ENCODE results near the gene PCSK4. TPM values are rescaled to one million over a fixed set of nuclear protein-coding genes. Genes with fewer than 3 reads are reported as not detected.
"Not testable (repeated sequence)": the region's sequence is repeated elsewhere in the genome, so short reads cannot be mapped to it uniquely, and the experiment has no call there.

Gene PCSK4
- total RNA-seq, 6 experiments from 2014 or later = 0.34 to 1.2 (median 0.98) TPM

DNA sequence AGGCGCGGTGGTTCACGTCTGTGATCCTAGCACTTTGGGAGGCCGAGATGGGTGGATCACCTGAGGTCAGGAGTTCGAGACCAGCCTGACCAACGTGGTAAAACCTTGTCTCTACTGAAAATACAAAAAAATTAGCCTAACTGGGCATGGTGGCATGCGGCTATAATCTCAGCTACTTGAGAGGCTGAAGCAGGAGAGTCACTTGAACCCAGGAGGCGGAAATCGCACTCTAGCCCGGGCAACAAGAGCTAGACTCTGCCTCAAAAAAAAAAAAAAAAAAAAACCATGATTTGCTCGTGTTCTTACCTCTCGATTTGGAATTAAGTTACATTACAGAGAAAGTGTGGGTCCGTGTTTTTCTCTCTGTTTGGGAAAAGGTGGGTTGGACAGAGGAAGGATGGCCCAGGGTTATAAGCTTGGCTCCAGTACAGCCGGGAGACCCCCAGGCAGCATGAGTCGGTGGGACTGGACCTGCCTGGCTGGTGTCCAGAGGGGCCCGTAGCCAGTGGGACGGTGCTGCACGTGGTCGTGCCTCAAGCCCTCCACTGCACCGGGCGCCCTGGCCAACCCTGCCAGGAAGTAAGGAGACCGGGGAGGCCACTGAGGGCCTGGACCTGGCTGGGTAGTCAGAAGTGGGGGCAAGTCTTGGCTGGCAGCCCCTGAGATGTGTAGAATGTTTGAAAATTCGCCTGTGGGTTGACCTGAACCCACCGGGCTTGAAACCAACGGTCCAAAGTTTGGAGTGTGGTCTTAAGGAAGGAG lies 48.3 kb downstream of the PCSK4 start:
- peak overlapping the region; percentile 18; the same call in 1 of the 2 replicates for H3K27ac Mint-ChIP-seq
- peaks cover 24% of the 10 kb centered on the region for H3K27me3 Mint-ChIP-seq (ENCODE audit: insufficient read depth)
- TF ChIP-seq, protein P1, sequence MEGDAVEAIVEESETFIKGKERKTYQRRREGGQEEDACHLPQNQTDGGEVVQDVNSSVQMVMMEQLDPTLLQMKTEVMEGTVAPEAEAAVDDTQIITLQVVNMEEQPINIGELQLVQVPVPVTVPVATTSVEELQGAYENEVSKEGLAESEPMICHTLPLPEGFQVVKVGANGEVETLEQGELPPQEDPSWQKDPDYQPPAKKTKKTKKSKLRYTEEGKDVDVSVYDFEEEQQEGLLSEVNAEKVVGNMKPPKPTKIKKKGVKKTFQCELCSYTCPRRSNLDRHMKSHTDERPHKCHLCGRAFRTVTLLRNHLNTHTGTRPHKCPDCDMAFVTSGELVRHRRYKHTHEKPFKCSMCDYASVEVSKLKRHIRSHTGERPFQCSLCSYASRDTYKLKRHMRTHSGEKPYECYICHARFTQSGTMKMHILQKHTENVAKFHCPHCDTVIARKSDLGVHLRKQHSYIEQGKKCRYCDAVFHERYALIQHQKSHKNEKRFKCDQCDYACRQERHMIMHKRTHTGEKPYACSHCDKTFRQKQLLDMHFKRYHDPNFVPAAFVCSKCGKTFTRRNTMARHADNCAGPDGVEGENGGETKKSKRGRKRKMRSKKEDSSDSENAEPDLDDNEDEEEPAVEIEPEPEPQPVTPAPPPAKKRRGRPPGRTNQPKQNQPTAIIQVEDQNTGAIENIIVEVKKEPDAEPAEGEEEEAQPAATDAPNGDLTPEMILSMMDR (IDR thresholded peaks at IDR 0.05) = no peak
- peaks cover 30% of the 10 kb centered on the region for H3K36me3 Mint-ChIP-seq (ENCODE audit: low read depth)
- H3K4me1 Mint-ChIP-seq (ENCODE audit: low read depth) = peaks cover 23% of the 10 kb centered on the region
- no peaks in the 10 kb centered on the region for H3K9me3 Mint-ChIP-seq
- peak overlapping the region; percentile 30; the same call in 1 of the 2 replicates for H3K4me3 Mint-ChIP-seq
- no peak for DNase-seq

DNA sequence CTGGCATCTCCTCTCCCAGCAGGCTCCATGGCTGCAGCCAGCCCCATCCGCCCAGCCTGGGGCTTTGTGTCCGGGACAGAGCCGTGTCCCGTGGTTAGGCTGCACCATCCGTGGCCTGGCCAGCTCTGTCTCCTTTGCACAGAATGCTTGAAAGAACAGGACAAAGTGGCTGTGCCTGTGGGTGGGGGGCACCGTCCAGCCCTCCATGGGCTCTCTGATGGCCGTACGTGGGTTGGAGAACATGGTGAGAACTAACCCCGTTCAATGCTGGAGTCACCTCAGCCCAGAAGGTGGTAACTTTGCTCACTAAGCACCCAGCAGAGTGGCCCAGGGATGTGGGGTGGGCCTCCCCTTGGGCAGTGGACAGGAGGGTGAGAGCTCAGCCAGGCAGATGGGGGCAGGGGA lies 49.1 kb downstream of the PCSK4 start:
- peak overlapping the region; percentile 13; the same call in 1 of the 2 replicates for H3K27ac Mint-ChIP-seq
- DNase-seq = no peak
- H3K27me3 Mint-ChIP-seq (ENCODE audit: insufficient read depth) = peaks cover 21% of the 10 kb centered on the region
- peaks cover 23% of the 10 kb centered on the region for H3K4me1 Mint-ChIP-seq (ENCODE audit: low read depth)
- TF ChIP-seq, protein P1 (IDR thresholded peaks at IDR 0.05) = no peak
- no peaks in the 10 kb centered on the region for H3K9me3 Mint-ChIP-seq
- H3K4me3 Mint-ChIP-seq = peak overlapping the region; percentile 96; the same call in 1 of the 2 replicates
- peaks cover 30% of the 10 kb centered on the region for H3K36me3 Mint-ChIP-seq (ENCODE audit: low read depth)

DNA sequence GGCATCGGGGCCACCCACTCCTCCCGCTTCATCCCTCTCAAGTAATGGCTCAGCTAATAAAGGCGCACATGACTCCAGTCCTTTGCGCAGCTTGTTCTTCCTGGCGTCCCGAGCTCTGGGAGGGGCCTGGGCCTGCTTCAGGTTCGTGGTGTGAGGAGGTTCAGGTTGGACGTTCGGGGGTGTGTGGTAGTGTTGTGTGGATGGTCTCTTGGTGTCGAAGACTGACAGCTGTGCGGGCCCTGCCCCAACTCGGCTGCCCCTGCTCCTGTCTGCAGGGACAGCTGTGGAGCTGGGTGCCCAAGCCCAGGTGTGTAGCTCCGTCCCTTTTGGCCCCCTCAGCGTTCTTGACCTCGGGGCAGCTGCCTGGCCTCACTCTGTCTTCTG lies 49.7 kb downstream of the PCSK4 start:
- TF ChIP-seq, protein P1 (IDR thresholded peaks at IDR 0.05) = no peak
- DNase-seq = no peak
- Mint-ChIP-seq H3K27me3 (ENCODE audit: insufficient read depth) (peaks cover 21% of the 10 kb centered on the region), H3K36me3 (ENCODE audit: low read depth) (peaks cover 30% of the 10 kb centered on the region), H3K4me1 (ENCODE audit: low read depth) (peaks cover 23% of the 10 kb centered on the region), H3K27ac (peak overlapping the region; percentile 40; the same call in 1 of the 2 replicates), H3K4me3 (peak overlapping the region; percentile 96), H3K9me3 (no peaks in the 10 kb centered on the region)

DNA sequence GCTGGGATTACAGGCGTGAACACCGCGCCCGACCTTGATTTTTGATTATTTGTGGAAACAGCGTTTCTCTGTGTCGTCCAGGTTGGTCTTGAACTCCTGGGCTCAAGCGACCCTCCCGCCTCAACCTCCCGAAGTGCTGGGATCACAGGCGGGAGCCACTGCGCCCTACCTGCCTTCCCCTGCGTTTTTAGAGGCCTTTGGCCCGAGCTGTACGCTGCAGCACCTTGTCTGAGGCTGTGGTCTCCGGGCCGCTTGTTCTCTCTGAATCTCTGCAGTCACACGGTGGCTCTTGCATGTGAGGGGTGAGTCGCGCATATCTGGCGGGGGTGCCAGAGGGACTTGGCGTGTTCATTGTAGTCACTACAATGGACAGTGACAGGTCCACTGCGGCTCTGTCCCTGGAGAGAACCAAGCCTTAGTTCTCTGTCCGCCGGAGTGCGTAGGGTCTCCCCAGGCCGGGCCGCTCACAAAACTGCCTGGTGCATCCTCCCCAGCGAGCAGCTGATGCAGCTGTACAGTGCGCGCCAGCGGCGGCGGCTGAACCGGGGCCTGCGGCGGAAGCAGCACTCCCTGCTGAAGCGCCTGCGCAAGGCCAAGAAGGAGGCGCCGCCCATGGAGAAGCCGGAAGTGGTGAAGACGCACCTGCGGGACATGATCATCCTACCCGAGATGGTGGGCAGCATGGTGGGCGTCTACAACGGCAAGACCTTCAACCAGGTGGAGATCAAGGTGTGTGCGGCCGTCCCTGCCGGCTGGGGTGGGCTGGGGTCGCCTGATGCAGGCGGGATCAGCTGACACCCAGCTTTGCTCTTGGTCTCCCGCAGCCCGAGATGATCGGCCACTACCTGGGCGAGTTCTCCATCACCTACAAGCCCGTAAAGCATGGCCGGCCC lies 50.4 kb downstream of the PCSK4 start:
- peak overlapping the region; percentile 99 for H3K27ac Mint-ChIP-seq
- peak; percentile 48 for DNase-seq
- H3K9me3 Mint-ChIP-seq = not testable (repeated sequence)
- H3K27me3 Mint-ChIP-seq (ENCODE audit: insufficient read depth) = peaks cover 21% of the 10 kb centered on the region
- peaks cover 30% of the 10 kb centered on the region for H3K36me3 Mint-ChIP-seq (ENCODE audit: low read depth)
- H3K4me3 Mint-ChIP-seq = peak overlapping the region; percentile 96
- H3K4me1 Mint-ChIP-seq (ENCODE audit: low read depth) = peaks cover 23% of the 10 kb centered on the region

DNA sequence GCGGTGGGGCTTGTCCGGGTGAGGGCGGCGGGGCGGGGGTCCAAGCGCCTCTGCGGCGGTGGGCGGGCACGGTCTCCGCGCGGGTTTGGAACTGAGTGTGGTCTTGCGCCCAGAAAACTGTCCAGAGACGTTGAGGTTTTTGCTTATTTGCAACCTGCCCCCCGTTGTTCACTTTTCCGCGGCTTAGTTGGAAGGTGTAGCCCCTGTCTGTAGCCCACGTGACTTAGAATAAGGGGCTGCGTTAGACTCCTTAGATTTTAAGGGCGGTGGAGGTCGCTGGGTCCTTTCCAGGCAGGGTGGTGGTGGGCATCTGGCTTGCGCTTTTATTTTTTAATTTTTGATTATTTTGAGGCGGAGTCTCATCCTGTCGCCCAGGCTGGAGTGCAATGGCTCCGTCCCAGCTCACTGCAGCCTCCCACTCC lies 51.2 kb downstream of the PCSK4 start:
- Mint-ChIP-seq H3K27ac (peak overlapping the region; percentile 99), H3K36me3 (ENCODE audit: low read depth) (peaks cover 30% of the 10 kb centered on the region), H3K4me3 (peak overlapping the region; percentile 96), H3K27me3 (ENCODE audit: insufficient read depth) (peaks cover 18% of the 10 kb centered on the region), H3K9me3 (no peaks in the 10 kb centered on the region), H3K4me1 (ENCODE audit: low read depth) (peaks cover 23% of the 10 kb centered on the region)
- no peak for DNase-seq
- TF ChIP-seq, protein P1 (IDR thresholded peaks at IDR 0.05) = no peak
